ENCODE measurements around the gene LAS1L.
"Not testable (repeated sequence)": the region's sequence is repeated elsewhere in the genome, so short reads cannot be mapped to it uniquely, and the experiment has no call there.

LAS1L gene

GRCh38 chrX:65534450-65535292, at the start of gene LAS1L:
Gene LAS1L, minus strand, starts transcription at chrX:65534787. Its CDS starts 72 bp downstream, at chrX:65534715.
- Histone ChIP-seq H3K4me1 (peaks cover 10% of the 10 kb centered on the region), H3K27ac (peak within 1 kb of the TSS; percentile 80), H3K4me3 (peak within 1 kb of the TSS; percentile 73), H4K20me1 (peaks cover 41% of the 10 kb centered on the region), H3K4me2 (peak within 1 kb of the TSS; percentile 78), H3K27me3 (peaks cover 64% of the 10 kb centered on the region), H3K9me3 (no peaks in the 10 kb centered on the region), H3K9ac (peak within 1 kb of the TSS; percentile 86), H3K36me3 (peaks cover 28% of the 10 kb centered on the region)
- no peak for TF ChIP-seq Cebpa-rat (IDR thresholded peaks at IDR 0.05)

GRCh38 chrX:65582450-65583082, 48.0 kb upstream of the LAS1L start:
- Histone ChIP-seq H4K20me1 (no peaks in the 10 kb centered on the region), H3K27ac (no peak overlapping the region), H3K27me3 (peaks cover 53% of the 10 kb centered on the region), H3K9ac (no peak overlapping the region), H3K36me3 (no peaks in the 10 kb centered on the region), H3K4me1 (no peaks in the 10 kb centered on the region), H3K9me3 (no peaks in the 10 kb centered on the region), H3K4me2 (no peak overlapping the region), H3K4me3 (no peak overlapping the region)
- no peak for TF ChIP-seq Cebpa-rat (IDR thresholded peaks at IDR 0.05)

GRCh38 chrX:65581661-65582339, 47.2 kb upstream of the LAS1L start:
- no peaks in the 10 kb centered on the region for H3K36me3 ChIP-seq
- H3K4me3 ChIP-seq: no peak overlapping the region
- H3K27ac ChIP-seq: no peak overlapping the region
- H3K4me1 ChIP-seq: no peaks in the 10 kb centered on the region
- no peak for TF ChIP-seq Cebpa-rat (IDR thresholded peaks at IDR 0.05)
- H3K27me3 ChIP-seq: peaks cover 53% of the 10 kb centered on the region
- no peaks in the 10 kb centered on the region for H4K20me1 ChIP-seq
- H3K4me2 ChIP-seq: no peak overlapping the region
- no peak overlapping the region for H3K9ac ChIP-seq
- H3K9me3 ChIP-seq: no peaks in the 10 kb centered on the region

- no peaks in the 10 kb centered on the region for H3K36me3 ChIP-seq
- no peaks in the 10 kb centered on the region for H3K4me1 ChIP-seq
- no peaks in the 10 kb centered on the region for H3K9me3 ChIP-seq
- no peak overlapping the region for H3K9ac ChIP-seq
- peaks cover 67% of the 10 kb centered on the region for H3K27me3 ChIP-seq
- no peak overlapping the region for H3K27ac ChIP-seq
- no peaks in the 10 kb centered on the region for H4K20me1 ChIP-seq
- H3K4me2 ChIP-seq: no peak overlapping the region
- H3K4me3 ChIP-seq: no peak overlapping the region
- no peak for TF ChIP-seq Cebpa-rat (IDR thresholded peaks at IDR 0.05)
Observed at GRCh38 chrX:65578346-65578745, 43.8 kb upstream of the LAS1L start.

- Histone ChIP-seq H3K9ac (no peak overlapping the region), H4K20me1 (no peaks in the 10 kb centered on the region), H3K27me3 (peaks cover 66% of the 10 kb centered on the region), H3K4me2 (no peak overlapping the region), H3K27ac (no peak overlapping the region), H3K9me3 (no peaks in the 10 kb centered on the region), H3K4me3 (no peak overlapping the region), H3K4me1 (no peaks in the 10 kb centered on the region), H3K36me3 (no peaks in the 10 kb centered on the region)
- TF ChIP-seq Cebpa-rat (IDR thresholded peaks at IDR 0.05): no peak
Observed at GRCh38 chrX:65576160-65576559, 41.6 kb upstream of the LAS1L start.

- H3K27ac ChIP-seq: no peak overlapping the region
Observed at GRCh38 chrX:65575022-65575421, 40.4 kb upstream of the LAS1L start.

GRCh38 chrX:65574356-65574755, 39.8 kb upstream of the LAS1L start:
- no peak overlapping the region for H3K9ac ChIP-seq
- H3K9me3 ChIP-seq: no peaks in the 10 kb centered on the region
- H3K4me1 ChIP-seq: no peaks in the 10 kb centered on the region
- no peaks in the 10 kb centered on the region for H4K20me1 ChIP-seq
- no peak for TF ChIP-seq Cebpa-rat (IDR thresholded peaks at IDR 0.05)
- no peaks in the 10 kb centered on the region for H3K36me3 ChIP-seq
- H3K4me2 ChIP-seq: no peak overlapping the region
- H3K4me3 ChIP-seq: no peak overlapping the region
- peaks cover 63% of the 10 kb centered on the region for H3K27me3 ChIP-seq
- H3K27ac ChIP-seq: no peak overlapping the region

More at GRCh38 chrX:65575022-65575421, 40.4 kb upstream of the LAS1L start:
- no peak for TF ChIP-seq Cebpa-rat (IDR thresholded peaks at IDR 0.05)
- Histone ChIP-seq H4K20me1 (no peaks in the 10 kb centered on the region), H3K4me3 (no peak overlapping the region), H3K27me3 (peaks cover 63% of the 10 kb centered on the region), H3K4me1 (no peaks in the 10 kb centered on the region), H3K9me3 (no peaks in the 10 kb centered on the region), H3K36me3 (no peaks in the 10 kb centered on the region), H3K4me2 (no peak overlapping the region), H3K9ac (no peak overlapping the region)

- Histone ChIP-seq H3K36me3 (no peaks in the 10 kb centered on the region), H3K27ac (no peak overlapping the region), H3K9ac (no peak overlapping the region), H3K9me3 (no peaks in the 10 kb centered on the region), H3K4me3 (no peak overlapping the region), H4K20me1 (no peaks in the 10 kb centered on the region), H3K27me3 (peaks cover 64% of the 10 kb centered on the region), H3K4me1 (no peaks in the 10 kb centered on the region), H3K4me2 (no peak overlapping the region)
- no peak for TF ChIP-seq Cebpa-rat (IDR thresholded peaks at IDR 0.05)
Observed at GRCh38 chrX:65572971-65573370, 38.4 kb upstream of the LAS1L start.

- H3K9ac ChIP-seq, H3K27ac ChIP-seq, H3K36me3 ChIP-seq, H3K4me1 ChIP-seq, H3K9me3 ChIP-seq, H3K4me3 ChIP-seq, H4K20me1 ChIP-seq, H3K4me2 ChIP-seq: not testable (repeated sequence)
- H3K27me3 ChIP-seq: peaks cover 33% of the 10 kb centered on the region
Observed at GRCh38 chrX:65562850-65563249, 28.3 kb upstream of the LAS1L start.
